ENCODE results near the gene MAN2A2.

The MAN2A2 gene

GRCh38 chr15:90902840-90903732 is at the start of gene MAN2A2:
TSS of gene MAN2A2 (plus strand) at chr15:90903302. CDS start at chr15:90904208, 906 bp downstream.
- TF ChIP-seq ZFX (IDR thresholded peaks at IDR 0.05) (peak; percentile 89), CTCF (conservative IDR thresholded peaks at IDR 0.05) (no peak)
- H3K27ac ChIP-seq, result peak within 1 kb of the TSS; percentile 86

DNA sequence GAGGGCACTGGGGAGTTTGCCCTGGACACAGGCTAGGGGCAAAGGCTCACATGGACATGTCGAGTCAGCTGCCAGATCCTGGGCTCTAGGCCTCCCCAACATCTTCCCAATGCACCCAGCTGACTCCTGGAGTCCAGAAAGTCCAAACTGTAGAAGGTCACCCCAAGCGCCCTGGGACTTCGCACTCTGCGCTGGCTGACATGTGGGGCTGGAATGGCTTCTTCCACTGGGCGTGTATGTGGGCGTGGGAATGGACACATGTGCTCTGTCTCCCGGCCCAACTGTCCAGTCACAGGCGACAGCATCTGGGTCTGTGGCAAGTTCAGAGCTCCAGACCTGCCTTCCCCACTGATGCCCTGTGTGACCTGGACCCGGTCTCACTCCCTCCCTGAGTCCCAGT is 48.0 kb upstream of the MAN2A2 start:
- H3K27ac ChIP-seq, result no peak overlapping the region
- TF ChIP-seq CTCF (conservative IDR thresholded peaks at IDR 0.05) (no peak), ZFX (IDR thresholded peaks at IDR 0.05) (no peak)

DNA sequence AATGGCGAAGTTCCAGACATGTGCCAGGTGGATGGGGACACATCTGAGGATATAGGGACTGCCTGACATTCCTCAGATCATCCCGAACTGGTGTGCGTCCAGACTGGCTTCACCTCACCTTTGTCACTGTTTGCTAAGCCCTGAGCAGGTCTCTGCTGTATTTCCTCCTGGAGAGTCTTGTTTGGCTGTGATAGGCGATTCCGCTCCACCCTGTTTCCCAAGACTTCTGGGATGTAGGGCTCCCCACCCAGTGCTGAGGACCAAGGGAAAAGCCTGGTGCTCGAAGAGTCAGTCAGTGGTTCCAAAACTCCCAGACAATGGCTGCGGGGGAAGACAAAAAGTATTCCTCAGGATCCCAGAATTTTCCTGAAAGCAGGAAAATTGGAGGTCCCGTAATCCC is 45.8 kb upstream of the MAN2A2 start:
- TF ChIP-seq CTCF (conservative IDR thresholded peaks at IDR 0.05), result no peak
- no peak for TF ChIP-seq ZFX (IDR thresholded peaks at IDR 0.05)
- no peak overlapping the region for H3K27ac ChIP-seq

DNA sequence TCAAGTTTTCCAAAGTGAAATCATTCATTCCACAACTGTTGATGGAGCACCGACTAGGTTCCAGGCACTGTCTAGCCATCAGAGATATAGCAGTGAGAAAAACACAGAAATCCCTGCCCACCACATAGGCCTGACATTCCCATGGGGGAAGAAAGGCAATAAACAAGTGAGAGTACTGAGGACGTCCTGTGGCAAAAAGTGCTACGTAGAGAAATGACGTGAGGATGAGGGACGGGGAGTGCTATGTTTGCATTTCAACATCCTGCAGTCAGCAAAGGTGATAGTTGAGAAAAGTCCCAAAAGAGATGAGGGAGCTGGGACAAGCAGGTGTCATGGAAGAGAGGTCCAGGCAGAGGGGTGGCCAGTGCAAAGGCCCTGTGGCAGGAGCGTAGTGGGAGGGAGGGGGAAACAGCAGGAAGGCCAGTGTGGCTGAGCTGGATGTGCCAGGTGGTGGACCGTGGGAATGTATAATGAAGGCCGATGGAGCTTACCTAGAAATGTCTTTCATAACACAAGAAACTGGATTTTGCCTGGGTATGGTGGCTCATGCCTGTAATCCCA is 45.1 kb upstream of the MAN2A2 start:
- TF ChIP-seq CTCF (conservative IDR thresholded peaks at IDR 0.05) (no peak), ZFX (IDR thresholded peaks at IDR 0.05) (no peak)
- H3K27ac ChIP-seq, result no peak overlapping the region

GRCh38 chr15:90859234-90860131 is 43.6 kb upstream of the MAN2A2 start:
- H3K27ac ChIP-seq, result peak overlapping the region; percentile 61; the same call in 1 of the 2 replicates
- TF ChIP-seq CTCF (conservative IDR thresholded peaks at IDR 0.05) (no peak), ZFX (IDR thresholded peaks at IDR 0.05) (no peak)

GRCh38 chr15:90860450-90860849 is 42.7 kb upstream of the MAN2A2 start:
- peak overlapping the region; percentile 61 for H3K27ac ChIP-seq
- TF ChIP-seq CTCF (conservative IDR thresholded peaks at IDR 0.05) (no peak), ZFX (IDR thresholded peaks at IDR 0.05) (no peak)

All from C4-2B (cell line).